C4-2B (cell line): ENCODE data around the gene ZBTB16.

Experiments
- ZFX ChIP-seq: fragments of 450-650 bp; IDR thresholded peaks from 2 replicates; pipeline ENCODE4 v1.6.1; 2017
- TF ChIP-seq, protein P1 (sequence below): fragments of 450-650 bp; conservative IDR thresholded peaks from 2 replicates; pipeline ENCODE4 v1.5.1; 2017; ENCODE audit warnings: mild to moderate bottlenecking

DNA sequence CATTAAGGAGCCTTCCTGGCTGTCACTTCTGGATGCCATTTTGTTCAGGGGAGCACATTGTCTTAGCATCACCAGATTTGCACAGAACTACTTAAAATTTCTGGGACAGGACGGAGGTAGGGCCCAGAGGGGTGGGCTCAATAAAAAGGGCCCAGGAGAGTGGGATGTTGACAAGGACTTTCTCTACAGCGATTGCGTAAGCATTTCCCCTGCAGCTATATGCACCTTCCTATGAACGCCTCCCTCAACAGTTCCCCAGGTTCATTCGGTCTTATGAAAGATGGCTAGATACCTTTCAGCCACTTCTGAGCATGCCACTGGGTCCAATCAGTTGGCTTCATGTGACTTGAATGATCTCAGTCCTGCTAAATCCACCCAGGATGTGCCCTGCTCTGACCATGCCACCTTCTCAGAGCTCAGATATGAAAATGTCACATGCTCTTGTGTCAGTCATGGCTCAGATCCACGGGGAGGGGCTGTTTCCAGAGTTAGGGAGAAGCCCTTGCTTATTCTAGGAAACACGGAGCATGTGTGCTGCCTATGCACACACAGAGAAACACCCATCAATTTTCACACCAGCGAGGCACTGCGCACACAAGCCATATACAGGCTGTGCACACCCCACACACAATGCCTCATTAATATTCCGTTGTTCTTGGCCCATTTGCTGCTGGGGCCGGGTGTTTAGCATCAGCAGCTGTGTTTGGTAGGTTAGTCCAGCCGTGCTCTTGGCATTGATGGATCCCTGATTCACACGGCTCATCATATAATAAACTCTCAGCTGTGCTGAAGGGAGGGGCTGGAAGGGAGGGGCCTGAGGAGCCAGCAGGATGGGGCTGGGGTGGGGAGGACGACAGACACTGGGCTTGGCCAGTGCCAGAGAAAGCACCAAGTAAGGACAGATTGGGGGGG lies 184.2 kb downstream of the ZBTB16 start:
- TF ChIP-seq, protein P1, sequence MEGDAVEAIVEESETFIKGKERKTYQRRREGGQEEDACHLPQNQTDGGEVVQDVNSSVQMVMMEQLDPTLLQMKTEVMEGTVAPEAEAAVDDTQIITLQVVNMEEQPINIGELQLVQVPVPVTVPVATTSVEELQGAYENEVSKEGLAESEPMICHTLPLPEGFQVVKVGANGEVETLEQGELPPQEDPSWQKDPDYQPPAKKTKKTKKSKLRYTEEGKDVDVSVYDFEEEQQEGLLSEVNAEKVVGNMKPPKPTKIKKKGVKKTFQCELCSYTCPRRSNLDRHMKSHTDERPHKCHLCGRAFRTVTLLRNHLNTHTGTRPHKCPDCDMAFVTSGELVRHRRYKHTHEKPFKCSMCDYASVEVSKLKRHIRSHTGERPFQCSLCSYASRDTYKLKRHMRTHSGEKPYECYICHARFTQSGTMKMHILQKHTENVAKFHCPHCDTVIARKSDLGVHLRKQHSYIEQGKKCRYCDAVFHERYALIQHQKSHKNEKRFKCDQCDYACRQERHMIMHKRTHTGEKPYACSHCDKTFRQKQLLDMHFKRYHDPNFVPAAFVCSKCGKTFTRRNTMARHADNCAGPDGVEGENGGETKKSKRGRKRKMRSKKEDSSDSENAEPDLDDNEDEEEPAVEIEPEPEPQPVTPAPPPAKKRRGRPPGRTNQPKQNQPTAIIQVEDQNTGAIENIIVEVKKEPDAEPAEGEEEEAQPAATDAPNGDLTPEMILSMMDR, result no peak
- TF ChIP-seq ZFX, result no peak
